Measurements from ENCODE around the gene PKP4. TPM values are rescaled to one million over a fixed set of nuclear protein-coding genes. Genes with fewer than 3 reads are reported as not detected.

The PKP4 gene
- total RNA-seq, 1 donor from 2014 or later = 41.6 TPM

DNA sequence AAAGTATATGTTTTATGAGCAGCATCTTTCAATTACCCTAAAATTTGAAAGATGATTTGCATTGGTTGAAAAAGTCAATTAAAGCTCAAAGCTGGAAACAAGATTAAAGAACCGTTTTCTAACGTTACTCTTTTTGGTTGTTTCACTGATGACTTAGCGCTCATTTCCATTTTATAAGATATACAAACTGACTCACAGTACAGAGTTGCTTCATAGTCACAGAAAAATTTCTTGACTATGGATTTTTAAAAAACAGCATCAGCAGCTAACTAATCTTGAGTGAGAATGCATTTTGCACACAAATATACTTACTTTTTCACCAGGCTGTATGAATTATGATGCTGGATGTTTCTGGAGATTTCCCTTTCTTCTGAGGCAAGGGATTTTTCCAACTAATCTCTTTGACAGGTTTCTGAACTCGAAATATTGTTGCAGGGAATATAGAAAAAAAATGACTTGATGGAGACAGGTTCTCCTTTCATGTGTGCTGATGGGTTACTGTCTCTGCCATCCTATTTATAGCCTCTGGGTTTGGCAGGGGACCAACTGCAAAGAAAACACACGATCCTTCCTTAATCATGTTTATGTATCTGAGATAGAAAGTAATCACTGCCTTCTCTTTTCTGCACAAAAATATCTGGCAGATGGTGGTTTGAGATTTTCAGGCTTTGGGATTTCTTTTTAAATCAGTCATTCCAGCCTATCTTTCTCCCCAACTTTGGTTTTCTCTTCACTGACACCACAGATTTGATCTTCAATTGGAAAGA, 209.0 kb downstream of the PKP4 start:
- peaks cover 27% of the 10 kb centered on the region for H3K36me3 ChIP-seq (ENCODE audit: control insufficient read depth, insufficient read depth, low read length)
- H3K27me3 ChIP-seq (ENCODE audit: control insufficient read depth, insufficient read depth, low read length) = no peaks in the 10 kb centered on the region
- DNase-seq (ENCODE audit: low read depth) (no peak), FAIRE-seq (no peak)
- no peak overlapping the region for H3K4me3 ChIP-seq (ENCODE audit: low read depth, low read length)
- no peak for TF ChIP-seq CTCF (IDR thresholded peaks at IDR 0.05; ENCODE audit: insufficient read depth, low read length, severe bottlenecking)

- DNase-seq (ENCODE audit: low read depth) (no peak), FAIRE-seq (no peak)
- no peak for TF ChIP-seq CTCF (IDR thresholded peaks at IDR 0.05; ENCODE audit: insufficient read depth, low read length, severe bottlenecking)
- Histone ChIP-seq H3K36me3 (ENCODE audit: control insufficient read depth, insufficient read depth, low read length) (peaks cover 22% of the 10 kb centered on the region), H3K4me3 (ENCODE audit: low read depth, low read length) (no peak overlapping the region), H3K27me3 (ENCODE audit: control insufficient read depth, insufficient read depth, low read length) (no peaks in the 10 kb centered on the region)
Measured at GRCh38 chr2:158666969-158667368, 210.2 kb downstream of the PKP4 start.

DNA sequence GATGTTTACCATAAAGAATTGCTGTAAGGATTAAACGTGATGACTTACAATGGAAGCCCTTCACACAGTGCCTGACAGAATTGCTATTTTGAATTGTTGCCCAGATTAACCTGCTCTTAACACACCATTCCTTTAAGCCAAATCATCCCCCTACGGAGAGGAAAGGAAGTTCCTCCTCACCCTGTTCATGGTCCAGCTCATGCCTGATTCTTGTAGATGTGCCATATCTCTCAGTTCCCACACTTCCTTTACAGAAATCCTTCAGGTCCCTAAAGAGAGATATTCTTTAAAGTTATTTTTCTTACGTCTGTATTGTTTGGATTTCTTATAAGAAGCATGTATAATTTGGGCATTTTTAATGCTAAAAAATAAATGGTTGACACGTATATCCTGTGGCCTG, 210.8 kb downstream of the PKP4 start:
- H3K4me3 ChIP-seq (ENCODE audit: low read depth, low read length) = no peak overlapping the region
- H3K27me3 ChIP-seq (ENCODE audit: control insufficient read depth, insufficient read depth, low read length) = no peaks in the 10 kb centered on the region
- no peak for TF ChIP-seq CTCF (IDR thresholded peaks at IDR 0.05; ENCODE audit: insufficient read depth, low read length, severe bottlenecking)
- FAIRE-seq (no peak), DNase-seq (ENCODE audit: low read depth) (peak; percentile 81)
- H3K36me3 ChIP-seq (ENCODE audit: control insufficient read depth, insufficient read depth, low read length) = peaks cover 17% of the 10 kb centered on the region

DNA sequence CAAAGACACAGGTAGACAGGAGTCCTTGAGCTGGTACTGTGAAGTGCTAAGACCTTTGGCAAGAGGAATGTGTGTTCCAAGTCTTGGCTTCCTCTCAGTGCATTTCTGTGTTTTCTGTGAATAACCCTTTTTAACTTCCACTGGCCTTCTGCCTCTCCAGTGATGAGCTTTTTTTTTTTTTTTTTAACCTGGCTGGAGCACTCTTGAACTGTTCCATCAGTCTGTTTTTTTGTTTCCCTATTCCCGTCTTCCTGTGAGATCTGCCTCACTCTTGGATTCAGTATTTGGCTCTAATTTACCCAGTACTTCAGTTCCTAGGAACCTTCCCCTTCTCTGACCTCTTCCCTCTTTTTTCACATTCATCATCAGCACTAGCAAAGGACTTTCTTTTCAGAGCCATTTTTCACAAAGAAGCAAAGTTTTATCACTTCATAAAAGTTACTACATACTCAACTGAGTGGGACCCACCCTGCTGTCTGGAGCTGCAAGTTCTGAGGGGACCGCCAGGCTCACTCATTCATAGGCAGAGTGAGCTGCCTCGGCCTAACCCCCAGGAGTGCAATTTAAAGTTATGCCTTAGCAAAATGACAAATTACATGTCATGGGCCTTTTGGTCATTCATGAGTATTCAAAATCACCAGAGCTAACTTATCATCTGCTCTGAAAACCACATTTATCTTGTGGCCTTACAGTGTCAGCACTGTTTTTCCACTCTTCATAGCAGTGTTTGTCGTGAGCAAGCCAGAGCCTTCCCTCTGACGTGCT, 211.4 kb downstream of the PKP4 start:
- peak; percentile 52 for FAIRE-seq
- H3K4me3 ChIP-seq (ENCODE audit: low read depth, low read length) = no peak overlapping the region
- no peak for DNase-seq (ENCODE audit: low read depth)
- no peak for TF ChIP-seq CTCF (IDR thresholded peaks at IDR 0.05; ENCODE audit: insufficient read depth, low read length, severe bottlenecking)
- peaks cover 17% of the 10 kb centered on the region for H3K36me3 ChIP-seq (ENCODE audit: control insufficient read depth, insufficient read depth, low read length)
- no peaks in the 10 kb centered on the region for H3K27me3 ChIP-seq (ENCODE audit: control insufficient read depth, insufficient read depth, low read length)

- Histone ChIP-seq H3K36me3 (ENCODE audit: control insufficient read depth, insufficient read depth, low read length) (peaks cover 15% of the 10 kb centered on the region), H3K4me3 (ENCODE audit: low read depth, low read length) (no peak overlapping the region), H3K27me3 (ENCODE audit: control insufficient read depth, insufficient read depth, low read length) (no peaks in the 10 kb centered on the region)
- no peak for TF ChIP-seq CTCF (IDR thresholded peaks at IDR 0.05; ENCODE audit: insufficient read depth, low read length, severe bottlenecking)
- DNase-seq (ENCODE audit: low read depth) (no peak), FAIRE-seq (no peak)
Measured at GRCh38 chr2:158670292-158670691, 213.5 kb downstream of the PKP4 start.

Measured in bronchial epithelial cell (primary cell).